NOMO-1 treated with dmso at 0.1 percent for 144 hours (cell line): Measurements from ENCODE around the gene PPP1R27.

Experiments
- DNase-seq: peaks from one replicate; lab custom pipeline; 2025; ENCODE audit not compliant: unreplicated experiment; lab: John Stamatoyannopoulos, UW

Gene PPP1R27

DNA sequence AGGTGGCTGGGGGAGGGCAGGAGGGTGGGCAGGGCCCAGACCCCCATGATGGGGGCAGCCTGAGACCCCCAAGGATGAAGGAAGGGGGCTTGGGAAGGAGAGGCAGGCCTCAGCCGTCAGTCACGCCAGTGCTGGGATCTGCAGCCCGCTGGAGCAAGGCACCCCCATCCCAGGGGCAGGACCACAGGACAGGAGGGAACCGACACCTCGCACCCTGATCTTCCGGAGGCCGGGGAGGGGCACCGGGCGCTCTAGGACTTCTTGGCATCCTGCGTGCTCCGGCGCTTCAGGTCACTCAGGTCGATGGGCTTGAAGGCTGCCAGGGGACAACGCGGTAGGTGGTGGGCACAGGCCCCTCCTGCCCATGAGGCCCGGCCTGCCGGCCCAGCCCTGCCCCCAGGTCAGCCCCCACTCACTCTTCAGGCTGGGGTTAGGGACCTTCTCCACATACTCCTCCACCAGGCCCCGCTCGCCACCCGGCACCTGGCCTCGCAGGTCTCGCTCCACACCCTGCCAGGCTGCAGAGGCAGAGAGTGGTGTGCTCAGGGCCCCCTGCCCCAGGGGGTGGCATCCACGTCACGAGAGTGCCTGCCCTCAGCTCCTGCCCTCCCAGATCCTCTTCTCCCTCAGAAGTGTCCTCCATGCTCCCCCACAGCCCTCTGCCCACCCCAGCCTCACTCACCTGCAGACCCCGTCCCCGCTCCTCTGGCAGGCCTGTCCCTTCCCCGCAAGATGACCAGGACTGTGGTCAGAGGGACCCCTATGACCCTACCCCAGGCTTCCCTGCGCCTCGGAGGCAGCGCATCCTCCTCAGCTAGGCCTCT lies 11.6 kb downstream of the PPP1R27 start:
- no peak for DNase-seq

DNA sequence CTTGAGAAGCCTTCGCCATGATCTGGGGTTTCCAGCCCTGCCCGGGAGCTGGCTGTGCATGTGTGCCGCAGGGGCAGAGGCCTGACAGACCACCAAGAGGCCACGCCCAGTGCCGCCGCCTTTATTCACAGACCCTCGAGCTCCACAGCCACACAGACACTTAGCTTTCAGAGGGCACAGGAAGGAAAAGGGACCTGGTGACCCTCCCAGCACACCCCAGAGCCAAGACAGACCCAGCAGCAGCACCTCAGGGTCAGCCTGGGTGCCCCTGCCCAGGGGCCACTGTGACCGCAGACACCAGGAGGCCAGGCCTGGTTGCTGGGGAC lies 12.6 kb downstream of the PPP1R27 start:
- DNase-seq: no peak

DNA sequence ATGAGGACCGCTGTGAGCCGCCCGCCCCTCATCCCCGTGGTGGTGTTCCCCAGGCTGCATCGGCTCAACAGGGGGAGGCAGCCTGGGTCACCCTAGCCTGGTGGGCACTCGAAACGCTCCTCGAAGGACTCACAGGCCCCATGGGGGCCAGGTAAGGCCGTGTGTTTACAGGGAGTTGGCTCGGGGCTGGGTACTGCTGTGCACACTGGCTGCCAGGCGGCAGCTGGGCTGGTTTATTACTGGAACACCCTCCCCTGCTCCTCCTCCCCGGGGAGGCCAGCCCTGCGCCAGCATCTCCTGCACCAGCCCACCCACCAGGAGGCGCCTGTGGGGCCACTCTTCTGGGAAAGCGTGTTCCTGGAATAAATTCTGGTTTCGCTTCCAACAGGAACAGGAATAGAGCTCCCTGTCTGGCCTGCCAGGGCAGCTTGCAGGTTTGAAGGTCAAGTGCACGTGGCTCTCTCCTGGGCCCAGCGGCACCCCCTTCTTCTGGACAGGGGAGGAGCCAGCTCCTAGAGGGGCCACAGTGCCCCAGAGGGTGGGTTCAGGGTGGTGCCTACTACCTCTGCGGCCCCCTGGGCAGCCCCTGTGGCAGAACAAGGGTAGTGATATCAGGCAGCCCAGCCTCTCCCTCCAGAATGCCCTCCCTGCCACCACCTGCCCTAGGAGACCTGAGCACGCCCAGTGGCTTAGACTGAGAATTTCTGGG lies 13.1 kb downstream of the PPP1R27 start:
- DNase-seq: no peak

DNA sequence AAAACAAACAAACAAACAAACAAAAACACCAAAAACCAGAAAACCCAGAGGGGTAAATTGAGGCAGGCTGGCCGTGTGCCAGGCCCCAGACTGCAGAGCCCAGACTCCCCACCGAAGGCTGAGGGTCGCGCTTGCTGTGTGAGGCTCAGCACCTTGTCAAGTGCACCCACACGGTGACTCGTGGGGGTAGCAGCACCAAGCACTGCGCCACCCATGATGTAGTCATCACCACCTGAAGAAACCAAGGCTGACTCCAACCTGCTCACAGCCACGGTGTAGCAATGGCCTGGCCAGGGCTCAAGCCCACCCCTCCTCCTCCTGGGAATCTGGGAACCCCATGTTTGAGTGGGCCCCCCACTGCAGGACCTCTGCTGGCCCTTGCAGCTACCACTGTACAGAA lies 13.7 kb downstream of the PPP1R27 start:
- DNase-seq: no peak

DNA sequence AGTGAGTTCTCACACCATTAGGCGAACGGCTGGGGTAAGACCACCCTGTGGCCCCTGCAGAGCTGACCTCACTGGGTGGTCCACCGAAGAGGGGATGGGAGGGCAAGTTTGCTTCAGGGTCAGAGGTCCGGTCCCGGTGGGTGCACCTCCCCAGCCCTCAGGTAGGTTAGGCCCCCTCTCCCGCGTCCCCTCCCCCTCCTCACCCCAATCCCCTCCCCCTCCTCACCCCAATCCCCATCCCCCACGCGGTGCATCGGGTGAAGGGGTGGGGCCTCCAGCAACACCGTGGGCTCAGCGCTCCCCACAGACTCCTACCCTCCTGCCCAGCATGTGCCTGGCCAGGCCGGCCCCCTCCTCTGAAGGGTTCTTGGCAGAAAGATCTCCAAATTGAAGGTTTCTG lies 15.1 kb downstream of the PPP1R27 start:
- no peak for DNase-seq

DNA sequence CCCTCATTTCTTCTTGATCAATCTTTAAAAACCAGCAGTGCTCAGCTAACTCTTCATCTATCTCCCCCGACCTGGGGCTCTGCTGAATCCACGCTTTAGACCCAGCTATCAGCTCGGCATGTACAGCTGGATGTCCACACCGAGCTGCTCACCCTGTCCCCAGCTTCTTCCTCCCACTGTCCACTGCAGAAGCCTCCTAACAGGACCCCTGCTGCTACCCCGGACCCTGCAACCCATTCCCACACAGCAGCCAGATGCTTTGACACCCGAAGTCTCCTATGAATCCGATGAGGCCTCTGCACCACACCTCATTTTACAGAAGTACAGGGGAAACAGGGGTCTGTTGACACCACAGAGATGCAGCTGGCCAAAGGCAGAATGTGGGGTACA lies 17.1 kb downstream of the PPP1R27 start:
- DNase-seq: no peak

DNA sequence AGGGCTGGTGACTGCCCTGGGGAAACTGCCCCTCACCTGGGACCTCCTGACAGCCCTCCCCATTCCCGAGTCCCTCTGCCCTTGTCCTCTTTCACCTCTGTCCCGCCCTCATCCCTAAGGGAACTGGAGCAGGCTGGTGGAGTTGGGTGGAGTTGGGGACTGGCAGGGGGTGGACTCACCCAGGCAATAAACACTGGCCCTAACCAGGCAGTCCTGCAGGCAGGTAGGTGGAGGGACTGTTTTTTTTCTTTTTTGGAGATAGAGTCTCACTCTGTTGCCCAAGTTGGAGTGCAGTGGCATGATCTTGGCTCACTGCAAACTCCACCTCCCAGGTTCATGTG lies 19.2 kb downstream of the PPP1R27 start:
- DNase-seq: no peak

DNA sequence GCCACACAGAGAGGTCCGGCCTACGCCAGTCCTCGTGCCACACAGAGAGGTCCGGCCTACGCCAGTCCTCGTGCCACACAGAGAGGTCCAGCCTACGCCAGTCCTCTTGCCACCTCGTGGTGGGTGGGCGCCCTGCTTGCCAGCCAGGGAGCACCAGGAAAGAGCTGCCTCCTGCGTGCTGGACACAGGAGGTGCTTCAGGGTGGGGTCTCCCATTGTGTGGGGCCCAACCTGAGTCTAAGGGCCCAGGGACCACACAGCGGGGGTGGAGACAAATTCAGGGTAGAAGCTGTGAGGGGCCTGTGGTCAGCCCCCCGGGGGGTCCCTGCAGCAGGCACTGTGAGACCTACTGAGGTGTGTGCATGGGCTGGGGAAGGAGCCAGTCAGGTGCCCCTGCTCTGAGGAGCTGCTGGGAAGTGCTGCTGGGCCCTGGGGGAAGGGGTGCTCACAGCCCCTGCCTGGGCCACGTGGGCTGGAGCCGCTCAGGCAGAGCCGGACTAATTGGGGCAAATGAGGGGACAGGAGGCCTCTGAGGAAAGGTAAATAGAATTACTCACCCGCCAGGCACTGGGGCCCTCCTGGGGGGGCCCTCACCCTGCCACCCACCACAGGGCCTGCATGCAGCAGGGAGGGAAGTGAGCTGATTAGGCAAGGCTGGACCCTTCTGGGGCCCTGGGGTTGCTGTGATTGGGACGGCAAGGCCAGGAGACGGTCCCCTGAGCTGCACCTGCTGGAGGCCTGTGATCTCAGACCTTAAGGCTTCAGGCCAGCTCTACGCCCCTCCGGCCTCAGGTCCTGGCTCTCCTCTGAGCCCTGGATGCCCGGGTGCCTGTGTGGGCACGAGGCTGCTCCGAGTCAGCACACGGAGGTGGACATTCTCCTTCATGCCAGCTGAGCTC lies 19.9 kb downstream of the PPP1R27 start:
- DNase-seq: no peak

DNA sequence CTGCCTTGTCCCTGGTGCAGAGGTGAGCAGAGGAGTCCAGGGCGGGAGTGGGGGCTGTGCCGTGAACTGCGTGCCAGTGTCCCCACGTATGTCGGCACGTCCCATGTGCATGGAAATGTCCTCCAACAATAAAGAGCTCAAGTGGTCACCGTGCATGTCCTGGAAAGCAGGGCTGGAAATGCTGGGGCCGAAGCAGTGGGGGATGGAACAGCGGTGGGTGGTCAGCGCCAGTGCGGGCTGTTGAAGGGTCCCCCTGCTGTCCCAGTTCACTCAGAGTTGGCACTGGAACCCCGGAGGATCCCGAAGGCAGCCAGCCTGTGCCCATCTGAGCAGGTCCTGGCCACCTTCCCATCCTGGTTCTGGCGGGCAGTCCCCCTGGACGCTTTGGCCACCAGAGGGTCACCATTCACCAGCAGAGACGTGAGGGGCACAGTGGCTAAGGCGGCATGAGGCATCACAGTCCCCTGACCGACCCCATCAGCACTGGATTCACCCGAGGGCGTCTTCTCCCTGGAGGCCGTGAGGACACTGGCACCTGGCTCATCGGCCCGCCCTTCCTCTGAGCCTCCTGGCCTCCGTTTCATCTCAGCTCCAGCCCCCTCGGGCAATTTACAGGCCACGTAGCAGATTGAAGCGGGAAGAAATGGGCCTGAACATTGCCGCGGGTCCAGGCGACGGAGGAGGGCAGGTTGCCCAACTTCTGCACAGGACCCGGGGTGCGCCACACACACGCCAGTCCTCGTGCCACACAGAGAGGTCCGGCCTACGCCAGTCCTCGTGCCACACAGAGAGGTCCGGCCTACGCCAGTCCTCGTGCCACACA lies 20.8 kb downstream of the PPP1R27 start:
- no peak for DNase-seq

DNA sequence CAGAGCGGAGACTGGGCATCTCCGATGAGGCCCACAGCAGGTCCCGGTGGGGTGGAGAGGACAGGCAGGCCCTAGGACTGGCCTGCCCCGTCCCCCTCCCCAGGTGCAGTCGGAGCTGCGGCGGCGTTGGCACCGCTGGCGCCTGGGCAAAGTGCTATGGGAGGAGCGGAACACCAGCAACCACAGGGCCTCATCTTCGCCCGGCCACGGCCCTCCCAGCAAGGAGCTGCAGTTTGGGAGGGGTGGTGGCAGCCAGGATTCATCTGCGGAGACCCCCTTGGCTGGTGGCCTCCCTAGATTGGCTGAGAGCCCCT lies 21.5 kb downstream of the PPP1R27 start:
- DNase-seq: no peak

DNA sequence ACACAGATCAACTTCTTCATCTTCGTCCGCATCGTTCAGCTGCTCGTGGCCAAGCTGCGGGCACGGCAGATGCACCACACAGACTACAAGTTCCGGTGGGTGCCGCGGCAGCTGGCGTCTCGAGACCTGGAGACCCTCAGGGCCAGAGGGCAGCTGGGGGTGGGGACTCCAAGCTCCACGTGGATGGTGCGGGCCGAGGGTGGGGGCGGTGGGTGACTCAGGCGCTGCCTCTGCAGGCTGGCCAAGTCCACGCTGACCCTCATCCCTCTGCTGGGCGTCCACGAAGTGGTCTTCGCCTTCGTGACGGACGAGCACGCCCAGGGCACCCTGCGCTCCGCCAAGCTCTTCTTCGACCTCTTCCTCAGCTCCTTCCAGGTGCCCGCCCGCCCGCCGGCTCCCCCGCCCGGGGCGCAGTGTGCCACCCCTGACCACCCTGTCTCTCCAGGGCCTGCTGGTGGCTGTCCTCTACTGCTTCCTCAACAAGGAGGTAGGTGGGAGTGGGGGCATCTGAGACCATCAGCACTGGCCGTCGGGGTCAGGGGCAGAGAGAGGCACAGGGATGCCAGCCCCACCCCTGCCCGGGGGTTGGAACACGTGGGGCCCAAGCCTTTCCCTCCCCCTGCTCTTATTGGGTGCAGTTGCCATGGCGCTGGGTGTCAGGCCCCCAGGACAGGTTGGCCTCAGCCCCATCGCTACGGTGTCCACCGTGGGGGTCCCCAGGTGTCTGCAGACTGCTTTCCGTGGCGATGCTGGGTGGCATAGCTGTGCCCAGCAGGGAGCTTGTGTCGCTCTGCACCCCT lies 22.1 kb downstream of the PPP1R27 start:
- DNase-seq: no peak

DNA sequence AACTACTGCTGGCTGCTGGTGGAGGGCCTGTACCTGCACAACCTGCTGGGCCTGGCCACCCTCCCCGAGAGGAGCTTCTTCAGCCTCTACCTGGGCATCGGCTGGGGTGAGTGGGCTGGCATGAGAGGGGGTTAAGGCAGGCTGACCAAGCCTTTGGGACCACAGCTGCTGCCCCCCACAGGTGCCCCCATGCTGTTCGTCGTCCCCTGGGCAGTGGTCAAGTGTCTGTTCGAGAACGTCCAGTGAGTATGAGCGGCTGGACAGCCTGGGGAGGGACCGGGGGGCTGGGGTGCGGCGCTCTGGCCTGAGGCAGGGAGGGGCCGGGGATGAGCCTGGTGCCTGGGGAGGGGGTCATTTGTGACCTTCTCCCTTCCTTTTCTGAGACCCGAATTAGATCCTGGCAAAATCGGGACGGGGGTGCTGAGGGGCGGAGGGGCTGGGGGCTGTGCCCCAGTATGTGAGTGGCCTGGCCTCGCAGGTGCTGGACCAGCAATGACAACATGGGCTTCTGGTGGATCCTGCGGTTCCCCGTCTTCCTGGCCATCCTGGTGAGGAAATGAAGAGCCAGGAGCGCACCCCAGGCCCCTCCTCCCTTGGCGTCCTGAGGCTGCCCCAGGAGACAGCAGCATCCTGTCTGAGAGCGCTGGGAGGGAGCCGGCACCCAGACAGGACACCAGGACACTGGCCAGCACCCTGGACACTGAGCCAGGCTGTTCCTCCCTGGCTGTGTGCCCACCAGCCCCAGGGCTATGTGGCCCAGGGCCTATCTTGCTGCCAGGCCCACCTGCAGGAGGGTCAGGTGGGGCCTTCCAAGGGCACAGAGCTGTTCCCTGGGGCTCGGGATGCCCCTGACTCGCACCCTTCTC lies 22.9 kb downstream of the PPP1R27 start:
- DNase-seq: no peak

DNA sequence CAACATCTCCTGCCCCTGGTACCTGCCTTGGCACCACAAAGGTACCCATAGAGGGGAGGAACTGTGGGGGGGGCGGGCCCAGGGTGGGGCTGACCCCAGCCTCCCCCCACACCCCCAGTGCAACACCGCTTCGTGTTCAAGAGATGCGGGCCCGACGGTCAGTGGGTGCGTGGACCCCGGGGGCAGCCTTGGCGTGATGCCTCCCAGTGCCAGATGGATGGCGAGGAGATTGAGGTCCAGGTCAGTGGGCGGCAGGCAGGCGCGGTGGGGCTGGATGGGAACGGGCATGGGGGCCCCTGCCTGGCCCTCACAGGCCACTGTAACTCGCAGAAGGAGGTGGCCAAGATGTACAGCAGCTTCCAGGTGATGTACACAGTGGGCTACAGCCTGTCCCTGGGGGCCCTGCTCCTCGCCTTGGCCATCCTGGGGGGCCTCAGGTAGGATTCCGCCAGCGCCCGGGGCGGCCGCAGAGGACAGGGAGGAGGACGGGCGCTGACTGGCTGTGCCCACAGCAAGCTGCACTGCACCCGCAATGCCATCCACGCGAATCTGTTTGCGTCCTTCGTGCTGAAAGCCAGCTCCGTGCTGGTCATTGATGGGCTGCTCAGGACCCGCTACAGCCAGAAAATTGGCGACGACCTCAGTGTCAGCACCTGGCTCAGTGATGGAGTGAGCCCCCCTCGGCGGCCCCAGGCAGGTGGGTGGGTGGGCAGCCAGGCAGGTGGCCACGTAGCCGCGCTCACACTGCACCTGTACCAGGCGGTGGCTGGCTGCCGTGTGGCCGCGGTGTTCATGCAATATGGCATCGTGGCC lies 23.8 kb downstream of the PPP1R27 start:
- no peak for DNase-seq

DNA sequence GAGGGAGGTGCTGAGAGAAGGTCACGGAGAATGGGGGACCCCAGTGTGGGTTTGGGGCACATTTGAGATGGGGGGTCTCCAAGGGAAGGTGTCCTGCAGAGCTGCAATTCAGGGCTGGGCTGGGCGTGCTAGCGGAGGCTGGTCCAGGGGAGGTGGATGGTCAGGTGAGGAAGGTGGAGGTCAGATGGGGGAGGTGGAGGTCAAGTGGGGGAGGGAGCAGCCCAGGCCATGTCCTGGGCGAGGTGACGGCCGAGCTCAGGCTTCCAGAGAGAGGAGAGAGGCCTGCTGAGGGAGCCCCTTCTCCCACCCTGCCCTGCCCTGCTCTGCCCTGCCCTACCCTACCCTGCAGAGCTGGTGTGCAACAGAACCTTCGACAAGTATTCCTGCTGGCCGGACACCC lies 24.4 kb downstream of the PPP1R27 start:
- no peak for DNase-seq

DNA sequence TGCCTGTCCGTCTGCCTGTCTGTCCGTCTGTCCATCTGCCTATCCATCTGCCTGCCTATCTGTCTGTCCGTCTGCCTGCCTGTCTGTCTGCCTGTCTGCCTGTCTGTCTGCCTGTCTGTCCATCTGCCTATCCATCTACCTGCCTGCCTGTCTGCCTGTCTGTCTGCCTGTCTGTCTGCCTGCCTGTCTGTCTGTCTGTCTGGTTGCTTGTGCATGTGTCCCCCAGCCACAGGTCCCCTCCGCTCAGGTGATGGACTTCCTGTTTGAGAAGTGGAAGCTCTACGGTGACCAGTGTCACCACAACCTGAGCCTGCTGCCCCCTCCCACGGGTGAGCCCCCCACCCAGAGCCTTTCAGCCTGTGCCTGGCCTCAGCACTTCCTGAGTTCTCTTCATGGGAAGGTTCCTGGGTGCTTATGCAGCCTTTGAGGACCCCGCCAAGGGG lies 25.3 kb downstream of the PPP1R27 start:
- no peak for DNase-seq

DNA sequence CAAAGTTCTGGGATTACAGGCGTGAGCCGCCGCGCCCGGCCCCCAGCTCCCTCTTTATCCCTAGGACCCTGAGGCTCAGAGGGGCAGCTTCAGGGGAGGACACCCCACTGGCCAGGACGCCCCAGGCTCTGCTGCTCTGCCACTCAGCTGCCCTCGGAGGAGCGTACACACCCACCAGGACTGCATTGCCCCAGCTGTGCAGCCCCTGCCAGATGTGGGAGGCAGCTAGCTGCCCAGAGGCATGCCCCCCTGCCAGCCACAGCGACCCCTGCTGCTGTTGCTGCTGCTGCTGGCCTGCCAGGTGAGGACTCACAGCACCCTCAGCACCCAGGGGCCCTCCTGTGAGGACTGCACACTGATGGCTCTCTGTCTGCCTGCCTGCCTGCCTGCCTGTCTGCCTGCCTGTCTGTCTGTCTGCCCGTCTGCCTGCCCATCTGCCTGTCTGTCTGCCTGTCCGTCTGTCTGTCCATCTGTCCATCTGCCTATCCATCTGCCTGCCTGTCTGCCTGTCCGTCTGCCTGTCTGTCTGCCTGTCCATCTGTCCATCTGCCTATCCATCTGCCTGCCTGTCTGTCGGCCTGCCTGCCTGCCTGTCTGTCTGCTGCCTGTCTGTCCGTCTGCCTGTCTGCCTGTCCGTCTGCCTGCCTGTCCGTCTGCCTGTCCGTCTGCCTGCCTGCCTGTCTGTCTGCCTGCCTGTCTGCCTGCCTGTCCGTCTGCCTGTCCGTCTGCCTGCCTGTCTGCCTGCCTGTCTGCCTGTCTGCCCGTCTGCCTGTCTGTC lies 25.9 kb downstream of the PPP1R27 start:
- no peak for DNase-seq

DNA sequence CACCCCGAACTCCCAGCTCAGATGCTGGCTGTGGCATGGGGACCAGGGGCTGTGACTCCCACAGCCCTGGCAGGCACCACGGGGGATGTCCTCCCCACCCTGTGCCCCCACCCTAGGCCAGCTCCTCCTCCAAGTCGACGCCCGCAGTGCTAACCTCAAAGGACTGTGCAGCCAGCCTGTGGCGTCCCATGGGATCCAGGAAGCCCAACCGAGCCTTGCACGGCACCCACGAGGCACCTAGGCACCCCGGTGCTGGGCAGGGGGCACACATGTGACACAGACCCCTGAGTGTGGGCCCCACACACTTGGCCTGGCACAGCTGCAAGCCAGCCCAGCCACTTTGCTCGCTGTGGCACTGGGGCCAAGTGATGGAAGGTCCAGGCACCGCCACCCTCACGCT lies 27.0 kb downstream of the PPP1R27 start:
- DNase-seq: no peak

DNA sequence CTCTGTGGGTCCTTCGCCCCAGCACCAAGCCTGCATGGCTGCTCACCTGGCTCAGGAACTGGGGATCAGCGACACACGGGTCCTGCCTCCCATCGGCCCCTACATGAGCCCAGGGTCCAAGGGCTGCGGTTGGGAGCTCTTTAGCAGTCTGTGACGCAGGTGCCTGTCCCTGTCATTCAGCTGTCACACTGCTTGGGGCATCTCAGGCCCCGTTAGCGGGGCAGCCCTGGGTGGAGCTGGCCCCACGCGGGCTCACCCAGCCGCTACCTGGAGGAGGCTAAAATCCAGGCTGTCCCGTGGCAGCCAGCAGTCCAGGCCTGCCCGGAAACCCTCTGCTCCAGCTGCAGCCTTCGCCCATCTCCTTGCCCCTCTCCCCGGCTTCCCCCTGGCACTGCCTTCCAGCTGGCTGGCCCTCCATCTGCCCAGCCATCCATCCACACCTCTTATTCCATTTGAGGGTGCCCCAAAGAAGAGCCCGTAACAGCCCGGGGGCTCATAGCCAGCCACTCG lies 27.6 kb downstream of the PPP1R27 start:
- DNase-seq: no peak
